Testis (tissue), 2 donors: ENCODE measurements around the gene TRIM69.

Experiments
- POLR2A ChIP-seq: fragments of 450-650 bp; IDR thresholded peaks from one replicate; pipeline ENCODE4 v1.6.1; 2017; ENCODE audit warnings: antibody characterized with exemption, mild to moderate bottlenecking, moderate library complexity
- TF ChIP-seq, protein P1 (sequence below), 3 experiments: fragments of 450-650 bp in 2 of 3; fragments of 200-600 bp in 1 of 3; sonication (generic) in 1 of 3; IDR thresholded peaks; one replicate each; pipeline ENCODE4 v1.5.1; 2016 to 2019; ENCODE audit warnings: antibody characterized with exemption in 3 of 3, mild to moderate bottlenecking in 2 of 3, moderate library complexity in 1 of 3

- TF ChIP-seq, protein P1, sequence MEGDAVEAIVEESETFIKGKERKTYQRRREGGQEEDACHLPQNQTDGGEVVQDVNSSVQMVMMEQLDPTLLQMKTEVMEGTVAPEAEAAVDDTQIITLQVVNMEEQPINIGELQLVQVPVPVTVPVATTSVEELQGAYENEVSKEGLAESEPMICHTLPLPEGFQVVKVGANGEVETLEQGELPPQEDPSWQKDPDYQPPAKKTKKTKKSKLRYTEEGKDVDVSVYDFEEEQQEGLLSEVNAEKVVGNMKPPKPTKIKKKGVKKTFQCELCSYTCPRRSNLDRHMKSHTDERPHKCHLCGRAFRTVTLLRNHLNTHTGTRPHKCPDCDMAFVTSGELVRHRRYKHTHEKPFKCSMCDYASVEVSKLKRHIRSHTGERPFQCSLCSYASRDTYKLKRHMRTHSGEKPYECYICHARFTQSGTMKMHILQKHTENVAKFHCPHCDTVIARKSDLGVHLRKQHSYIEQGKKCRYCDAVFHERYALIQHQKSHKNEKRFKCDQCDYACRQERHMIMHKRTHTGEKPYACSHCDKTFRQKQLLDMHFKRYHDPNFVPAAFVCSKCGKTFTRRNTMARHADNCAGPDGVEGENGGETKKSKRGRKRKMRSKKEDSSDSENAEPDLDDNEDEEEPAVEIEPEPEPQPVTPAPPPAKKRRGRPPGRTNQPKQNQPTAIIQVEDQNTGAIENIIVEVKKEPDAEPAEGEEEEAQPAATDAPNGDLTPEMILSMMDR (IDR thresholded peaks at IDR 0.05): no peak
- TF ChIP-seq POLR2A: peak; percentile 64
Measured at GRCh38 chr15:44728576-44729407, 7.5 kb upstream of the TRIM69 start.
